Measurements from ENCODE around the gene SPAG6.

DNA sequence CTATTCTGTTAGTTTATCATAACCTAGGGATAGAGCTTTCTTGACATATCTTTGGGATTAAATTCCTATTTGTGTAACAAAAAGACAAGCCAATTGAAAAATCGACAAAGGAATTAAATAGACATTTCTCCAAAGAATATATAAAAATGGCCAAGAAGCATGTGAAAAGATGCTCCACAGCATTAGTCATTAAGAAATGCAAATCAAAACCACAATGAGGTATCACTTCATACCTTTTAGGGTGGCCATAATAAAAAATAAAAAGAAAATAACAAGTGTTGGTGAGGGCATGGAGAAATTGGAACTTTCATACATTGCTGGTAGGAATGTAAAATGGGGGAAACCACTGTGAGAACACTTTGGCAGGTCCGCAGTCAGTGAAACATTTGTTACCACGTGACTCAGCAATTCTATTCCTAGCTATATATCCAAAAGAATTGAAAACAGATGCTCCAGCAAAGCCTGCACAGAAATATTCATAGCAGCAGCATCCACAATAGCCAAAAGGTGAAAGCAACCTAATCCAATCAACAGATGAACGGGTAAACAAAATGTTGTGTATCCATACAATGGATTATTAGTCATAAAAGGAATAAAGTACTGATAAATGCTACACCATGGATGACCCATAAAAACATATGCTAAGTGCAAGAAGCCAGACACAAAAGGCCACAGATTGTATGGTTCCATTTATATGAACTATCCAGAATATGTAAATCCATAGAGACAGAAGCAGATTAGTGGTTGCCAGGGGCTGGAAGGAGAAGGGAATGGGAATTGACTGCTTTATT, 20.5 kb downstream of the SPAG6 start:
- TF ChIP-seq EP300 (IDR thresholded peaks at IDR 0.05) (no peak), CTCF (IDR thresholded peaks at IDR 0.05) (no peak), POLR2A (IDR thresholded peaks at IDR 0.05; ENCODE audit: low read depth) (no peak)
